Type B pancreatic cell (in vitro differentiated cells): ENCODE results near the gene POM121L2. TPM values are rescaled to one million over a fixed set of nuclear protein-coding genes. Genes with fewer than 3 reads are reported as not detected.

Experiments
- DNase-seq: peaks from one replicate; pipeline ENCODE4 v3.0.0; 2021; ENCODE audit warnings: mixed read lengths; ENCODE audit not compliant: unreplicated experiment; ENCODE audit errors: extremely low spot score
- H3K27ac Mint-ChIP-seq: 2 replicates; pipeline ENCODE4 v1.8.0; 2021; ENCODE audit warnings: mild to moderate bottlenecking, mixed read lengths
- H3K27me3 Mint-ChIP-seq: 2 replicates; pipeline ENCODE4 v1.8.0; 2021; ENCODE audit warnings: mixed read lengths
- H3K36me3 Mint-ChIP-seq: 2 replicates; pipeline ENCODE4 v1.8.0; 2021; ENCODE audit warnings: mixed read lengths
- H3K4me1 Mint-ChIP-seq: one replicate; pipeline ENCODE4 v1.8.0; 2021; ENCODE audit warnings: mixed read lengths; ENCODE audit not compliant: unreplicated experiment
- H3K4me3 Mint-ChIP-seq: 2 replicates; pipeline ENCODE4 v1.8.0; 2021; ENCODE audit warnings: mild to moderate bottlenecking, mixed read lengths
- H3K9me3 Mint-ChIP-seq: 2 replicates; pipeline ENCODE4 v1.8.0; 2021; ENCODE audit warnings: mixed read lengths
- total RNA-seq: library from RNA; stranded (reverse); gene quantifications from 2 replicates; pipeline ENCODE4 v1.2.1, GENCODE V29; 2021; ENCODE audit warnings: low replicate concordance
- TF ChIP-seq, protein P1 (sequence below): fragments of 200-600 bp; sonication (generic); conservative IDR thresholded peaks from 2 replicates; pipeline ENCODE4 v1.5.0; 2021; ENCODE audit warnings: antibody characterized with exemption, mild to moderate bottlenecking

POM121L2 gene
- total RNA-seq, 1 donor from 2014 or later = 0.10 TPM

DNA sequence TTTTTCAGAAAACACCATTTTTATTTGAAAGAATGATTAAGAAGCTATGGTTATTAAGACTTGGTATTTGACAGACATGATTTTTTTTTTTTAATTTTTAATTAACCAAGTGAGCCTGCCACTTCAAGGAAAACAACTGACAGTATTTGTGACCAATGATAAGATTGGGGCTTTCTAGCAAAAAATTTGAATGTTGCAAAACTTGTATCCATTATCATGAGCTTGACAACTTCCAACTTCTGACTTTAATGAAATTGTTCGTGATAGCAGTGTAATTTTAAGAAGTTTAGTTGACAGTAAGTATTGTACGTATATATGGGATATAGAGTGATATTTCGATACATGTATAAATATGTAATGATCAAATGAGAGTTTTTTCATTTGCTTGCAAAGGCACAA, 21.6 kb upstream of the POM121L2 start:
- H3K4me3 Mint-ChIP-seq = peak overlapping the region; percentile 91
- peak overlapping the region; percentile 83 for H3K27ac Mint-ChIP-seq
- DNase-seq = no peak
- H3K27me3 Mint-ChIP-seq = peaks cover 18% of the 10 kb centered on the region
- no peaks in the 10 kb centered on the region for H3K36me3 Mint-ChIP-seq
- H3K9me3 Mint-ChIP-seq = no peaks in the 10 kb centered on the region
- TF ChIP-seq, protein P1, sequence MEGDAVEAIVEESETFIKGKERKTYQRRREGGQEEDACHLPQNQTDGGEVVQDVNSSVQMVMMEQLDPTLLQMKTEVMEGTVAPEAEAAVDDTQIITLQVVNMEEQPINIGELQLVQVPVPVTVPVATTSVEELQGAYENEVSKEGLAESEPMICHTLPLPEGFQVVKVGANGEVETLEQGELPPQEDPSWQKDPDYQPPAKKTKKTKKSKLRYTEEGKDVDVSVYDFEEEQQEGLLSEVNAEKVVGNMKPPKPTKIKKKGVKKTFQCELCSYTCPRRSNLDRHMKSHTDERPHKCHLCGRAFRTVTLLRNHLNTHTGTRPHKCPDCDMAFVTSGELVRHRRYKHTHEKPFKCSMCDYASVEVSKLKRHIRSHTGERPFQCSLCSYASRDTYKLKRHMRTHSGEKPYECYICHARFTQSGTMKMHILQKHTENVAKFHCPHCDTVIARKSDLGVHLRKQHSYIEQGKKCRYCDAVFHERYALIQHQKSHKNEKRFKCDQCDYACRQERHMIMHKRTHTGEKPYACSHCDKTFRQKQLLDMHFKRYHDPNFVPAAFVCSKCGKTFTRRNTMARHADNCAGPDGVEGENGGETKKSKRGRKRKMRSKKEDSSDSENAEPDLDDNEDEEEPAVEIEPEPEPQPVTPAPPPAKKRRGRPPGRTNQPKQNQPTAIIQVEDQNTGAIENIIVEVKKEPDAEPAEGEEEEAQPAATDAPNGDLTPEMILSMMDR = no peak
- H3K4me1 Mint-ChIP-seq = peaks cover 4% of the 10 kb centered on the region

DNA sequence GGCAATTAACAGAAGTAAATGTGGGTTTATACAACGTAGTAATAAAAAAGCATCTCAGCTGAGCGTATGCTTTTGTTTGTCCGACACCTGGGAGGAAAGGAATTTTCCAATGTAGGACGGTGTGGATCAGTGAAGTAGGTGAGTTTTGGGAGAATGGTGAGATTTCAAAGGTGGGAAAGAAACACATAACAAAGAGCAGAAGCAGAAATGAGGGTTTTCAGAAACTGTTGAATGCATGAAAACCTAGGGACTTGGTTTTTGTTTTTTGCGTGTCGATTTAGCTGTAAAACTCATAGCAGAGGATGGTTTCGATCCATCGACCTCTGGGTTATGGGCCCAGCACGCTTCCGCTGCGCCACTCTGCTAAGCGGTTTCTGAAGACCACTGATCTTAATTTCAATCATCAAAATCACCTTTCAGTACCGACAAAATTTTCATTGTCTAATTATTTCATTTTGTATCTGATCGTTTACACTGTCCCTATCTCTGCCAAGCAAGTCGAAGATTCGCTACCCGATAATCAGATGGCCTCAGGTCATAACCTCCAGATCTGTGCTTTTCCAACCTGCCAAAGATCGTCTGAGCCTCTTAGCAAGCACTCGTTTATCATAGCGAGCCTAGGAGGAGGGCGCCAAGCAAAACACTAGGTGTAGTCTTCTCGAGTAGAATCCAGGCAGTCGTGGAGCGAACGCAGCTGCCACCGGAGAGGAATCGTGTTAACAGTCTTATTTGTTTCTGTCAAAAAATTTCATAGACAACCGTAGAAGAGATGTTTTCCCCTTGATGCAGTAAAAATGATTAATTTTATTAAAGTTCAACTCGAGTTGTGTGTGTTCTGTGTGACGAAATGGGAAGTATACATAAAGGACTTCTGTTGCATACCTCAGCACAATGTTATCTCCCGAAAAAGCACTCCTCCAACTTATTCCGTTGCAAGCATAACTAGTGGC, 20.9 kb upstream of the POM121L2 start:
- Mint-ChIP-seq H3K4me1 (peaks cover 4% of the 10 kb centered on the region), H3K4me3 (peak overlapping the region; percentile 91), H3K36me3 (no peaks in the 10 kb centered on the region)

DNA sequence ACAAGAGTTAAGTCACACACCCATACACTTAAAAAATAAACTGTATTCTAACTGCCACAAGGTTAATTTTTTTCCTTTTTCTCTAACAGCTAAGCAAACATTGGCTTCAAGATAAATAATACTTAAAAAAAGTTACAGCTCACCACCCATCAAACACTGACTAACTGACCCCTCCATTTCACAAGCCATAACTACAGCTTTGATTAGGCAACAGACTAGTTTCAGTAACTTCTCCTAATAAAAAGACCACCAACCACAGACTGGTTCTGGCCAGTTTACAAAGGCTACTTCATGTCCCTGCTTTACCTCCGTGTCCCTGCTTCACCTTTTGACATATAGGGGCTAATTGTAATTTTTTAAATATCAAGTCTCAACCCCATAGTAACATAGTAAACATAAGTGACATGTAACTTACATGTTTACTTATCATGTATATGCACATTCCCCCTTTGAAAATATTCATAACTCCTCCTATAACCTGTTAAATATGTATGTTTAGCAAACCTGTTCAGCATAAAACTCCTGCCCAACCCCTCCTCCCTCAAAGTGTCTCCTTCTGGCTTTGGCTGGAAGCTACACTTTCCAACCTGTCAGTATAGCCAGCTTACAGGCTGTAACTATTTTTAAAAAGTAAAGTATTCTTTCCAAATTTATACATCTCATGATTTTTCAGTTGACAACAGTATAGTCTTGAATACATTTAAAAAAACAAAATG, 15.1 kb upstream of the POM121L2 start:
- peaks cover 10% of the 10 kb centered on the region for H3K27me3 Mint-ChIP-seq
- TF ChIP-seq, protein P1 = no peak

More for the DNA sequence above, 20.9 kb upstream of the POM121L2 start:
- TF ChIP-seq, protein P1 = no peak
- H3K27me3 Mint-ChIP-seq = peaks cover 12% of the 10 kb centered on the region
- peak overlapping the region; percentile 83 for H3K27ac Mint-ChIP-seq
- H3K9me3 Mint-ChIP-seq = no peaks in the 10 kb centered on the region
- DNase-seq = no peak

GRCh38 chr6:27321901-27322300, 9.8 kb upstream of the POM121L2 start:
- no peak overlapping the region for H3K4me3 Mint-ChIP-seq
- no peaks in the 10 kb centered on the region for H3K4me1 Mint-ChIP-seq
- H3K27ac Mint-ChIP-seq = no peak overlapping the region
- no peaks in the 10 kb centered on the region for H3K36me3 Mint-ChIP-seq
- DNase-seq = no peak
- TF ChIP-seq, protein P1 = no peak
- H3K9me3 Mint-ChIP-seq = no peaks in the 10 kb centered on the region
- peaks cover 26% of the 10 kb centered on the region for H3K27me3 Mint-ChIP-seq

More for the DNA sequence above, 15.1 kb upstream of the POM121L2 start:
- Mint-ChIP-seq H3K4me1 (no peaks in the 10 kb centered on the region), H3K9me3 (no peaks in the 10 kb centered on the region), H3K36me3 (no peaks in the 10 kb centered on the region), H3K4me3 (no peak overlapping the region), H3K27ac (no peak overlapping the region)
- DNase-seq = no peak

GRCh38 chr6:27321370-27321769, 9.3 kb upstream of the POM121L2 start:
- Mint-ChIP-seq H3K27ac (no peak overlapping the region), H3K4me1 (no peaks in the 10 kb centered on the region), H3K4me3 (no peak overlapping the region), H3K27me3 (peaks cover 28% of the 10 kb centered on the region), H3K36me3 (no peaks in the 10 kb centered on the region), H3K9me3 (no peaks in the 10 kb centered on the region)
- TF ChIP-seq, protein P1 = no peak
- no peak for DNase-seq
